Esophagus squamous epithelium (tissue), 5 donors: ENCODE data around the gene PSMD6. TPM values are rescaled to one million over a fixed set of nuclear protein-coding genes. Genes with fewer than 3 reads are reported as not detected.
A peak's percentile ranks its signal among the peaks of the same experiment; 100 is the strongest.

Source experiments
- DNase-seq: peaks from one replicate; lab custom pipeline; 2025; lab: John Stamatoyannopoulos, UW
- H3K27ac ChIP-seq, 4 donors: fragments of 200-600 bp; sonication (generic); one replicate each; pipeline ENCODE4 v1.5.1; 2016 to 2019; ENCODE audit warnings: mild to moderate bottlenecking in 1 of 4
- H3K27me3 ChIP-seq, 4 donors: fragments of 200-600 bp; sonication (generic); 1 replicate in 3 of 4; 2 replicates in 1 of 4; pipeline versions ENCODE4 v1.5.1 to v1.6.0; 2017 to 2021; ENCODE audit warnings: antibody characterized with exemption in 1 of 4
- H3K36me3 ChIP-seq, 3 donors: fragments of 200-600 bp; sonication (generic); one replicate each; pipeline ENCODE4 v1.5.1; 2016 to 2019
- H3K4me1 ChIP-seq, 3 donors: fragments of 200-600 bp; sonication (generic); one replicate each; pipeline ENCODE4 v1.5.1; 2017 to 2019
- H3K4me3 ChIP-seq, 4 donors: fragments of 200-600 bp; sonication (generic); 1 replicate in 3 of 4; 2 replicates in 1 of 4; pipeline ENCODE4 v1.5.1; 2016 to 2019; ENCODE audit warnings: mild to moderate bottlenecking in 2 of 4, moderate library complexity in 1 of 4
- H3K9me3 ChIP-seq, 3 donors: fragments of 200-600 bp; sonication (generic); one replicate each; pipeline ENCODE4 v1.5.1; 2016 to 2019
- CTCF ChIP-seq, 6 experiments: fragments of 450-650 bp in 4 of 6; fragments of 200-600 bp in 2 of 6; sonication (generic) in 2 of 6; IDR thresholded peaks; one replicate each; pipeline ENCODE4 v1.5.1; 2016 to 2019; ENCODE audit warnings: antibody characterized with exemption in 6 of 6, mild to moderate bottlenecking in 4 of 6, moderate library complexity in 4 of 6
- POLR2A ChIP-seq, 4 donors: fragments of 450-650 bp; IDR thresholded peaks; one replicate each; pipeline ENCODE4 v1.6.1; 2017; ENCODE audit warnings: antibody characterized with exemption in 4 of 4, mild to moderate bottlenecking in 4 of 4, moderate library complexity in 3 of 4
- WGBS, 2 donors: methylation state at CpG; one replicate each; pipeline ENCODE4 v1.1.5; 2018; 5-methylcytosine and 5-hydroxymethylcytosine counted together
- intact Hi-C: fragments of 100-400 bp; cut with DNase I; formaldehyde crosslinking; loops from one replicate; pipeline ENCODE4 v1.15.0; 2022
- total RNA-seq, 4 donors: library from RNA; depleted of rRNA; stranded (reverse); fragments of >200 nt; gene quantifications; one replicate each; pipeline ENCODE4 v1.1.0, GENCODE V29; 2016
- donor health status: DM: yes; HTN: yes; CAD: no.

Gene PSMD6
- total RNA-seq, 4 donors from 2014 or later, result 53.1 to 102 (median 81.6) TPM

GRCh38 chr3:64038253-64038767, 15.0 kb upstream of the PSMD6 start:
- intact Hi-C loops, result no loop called here

GRCh38 chr3:64037084-64037483, 13.8 kb upstream of the PSMD6 start:
- peaks cover 0 to 5% (median 0%) of the 10 kb centered on the region in 3 donors for H3K9me3 ChIP-seq
- H3K4me3 ChIP-seq, result no peak overlapping the region
- WGBS, 2 donors, result 96 to 98% methylated on average over 7 of the region's 7 CpGs
- H3K27me3 ChIP-seq, result no peaks in the 10 kb centered on the region
- H3K27ac ChIP-seq, result no peak overlapping the region
- no peaks in the 10 kb centered on the region for H3K4me1 ChIP-seq
- no peaks in the 10 kb centered on the region for H3K36me3 ChIP-seq
- intact Hi-C loops, result no loop called here
- no peak for DNase-seq
- TF ChIP-seq POLR2A (IDR thresholded peaks at IDR 0.05) (no peak), CTCF (IDR thresholded peaks at IDR 0.05) (no peak)

More at GRCh38 chr3:64038253-64038767, 15.0 kb upstream of the PSMD6 start:
- H3K9me3 ChIP-seq, result peaks cover 0 to 5% (median 0%) of the 10 kb centered on the region in 3 donors
- H3K27ac ChIP-seq, result no peak overlapping the region
- 51 to 55% methylated on average over 4 of the region's 4 CpGs for WGBS, 2 donors
- H3K36me3 ChIP-seq, result no peaks in the 10 kb centered on the region
- H3K4me1 ChIP-seq, result no peaks in the 10 kb centered on the region
- TF ChIP-seq CTCF (IDR thresholded peaks at IDR 0.05), result no peak
- no peaks in the 10 kb centered on the region for H3K27me3 ChIP-seq
- no peak for DNase-seq
- H3K4me3 ChIP-seq, result no peak overlapping the region

GRCh38 chr3:64033069-64033468, 9.8 kb upstream of the PSMD6 start:
- 86 to 88% methylated on average over 2 of the region's 2 CpGs for WGBS, 2 donors
- Histone ChIP-seq H3K27me3 (peaks cover 0 to 10% (median 0%) of the 10 kb centered on the region in 4 donors), H3K27ac (no peak overlapping the region), H3K9me3 (peaks cover 0 to 5% (median 0%) of the 10 kb centered on the region in 3 donors), H3K4me1 (peaks cover 0 to 16% (median 0%) of the 10 kb centered on the region in 3 donors), H3K4me3 (no peak overlapping the region), H3K36me3 (no peaks in the 10 kb centered on the region)
- no peak for DNase-seq
- TF ChIP-seq POLR2A (IDR thresholded peaks at IDR 0.05) (no peak), CTCF (IDR thresholded peaks at IDR 0.05) (no peak)
- intact Hi-C loops, result loop anchor here (5.0 kb wide), 2 partner anchors 369 to 454 kb away; no protein-coding TSS in a partner anchor

GRCh38 chr3:64031540-64032508, 8.5 kb upstream of the PSMD6 start:
- intact Hi-C loops, result loop anchor here (5.0 kb wide), 2 partner anchors 370 to 455 kb away; no protein-coding TSS in a partner anchor
- H3K36me3 ChIP-seq, result no peaks in the 10 kb centered on the region
- no peak for DNase-seq
- no peak for TF ChIP-seq CTCF (IDR thresholded peaks at IDR 0.05)
- no peak for TF ChIP-seq POLR2A (IDR thresholded peaks at IDR 0.05)
- WGBS, 2 donors, result 55 to 57% methylated on average over 13 of the region's 13 CpGs
- peaks cover 0 to 16% (median 0%) of the 10 kb centered on the region in 3 donors for H3K4me1 ChIP-seq
- peaks cover 0 to 5% (median 0%) of the 10 kb centered on the region in 3 donors for H3K9me3 ChIP-seq
- H3K27me3 ChIP-seq, result peaks cover 0 to 10% (median 0%) of the 10 kb centered on the region in 4 donors
- H3K27ac ChIP-seq, result peak overlapping the region in 2 of 4 donors; percentile 6 to 55
- H3K4me3 ChIP-seq, result no peak overlapping the region
